Tibial nerve (tissue), 4 donors: ENCODE measurements around the gene PRM2. TPM values are rescaled to one million over a fixed set of nuclear protein-coding genes. Genes with fewer than 3 reads are reported as not detected.
"Not testable (repeated sequence)": the region's sequence is repeated elsewhere in the genome, so short reads cannot be mapped to it uniquely, and the experiment has no call there.

Source experiments
- DNase-seq, 2 donors: peaks; one replicate each; pipeline ENCODE4 v3.0.0-alpha.2; 2019; ENCODE audit warnings: low spot score in 2 of 2
- H3K27ac ChIP-seq, 4 donors: fragments of 200-600 bp; sonication (generic) in 3 of 4; one replicate each; pipeline ENCODE4 v1.5.1; 2017 to 2019; ENCODE audit warnings: mild to moderate bottlenecking in 1 of 4
- H3K27me3 ChIP-seq, 2 donors: fragments of 200-600 bp; sonication (generic) in 1 of 2; one replicate each; pipeline versions ENCODE4 v1.5.1 to v1.6.0; 2017 to 2019
- H3K36me3 ChIP-seq, 3 donors: fragments of 200-600 bp; sonication (generic); one replicate each; pipeline ENCODE4 v1.5.1; 2018 to 2019
- H3K4me1 ChIP-seq, 4 donors: fragments of 200-600 bp; sonication (generic) in 3 of 4; one replicate each; pipeline ENCODE4 v1.5.1; 2017 to 2019
- H3K4me3 ChIP-seq, 4 donors: fragments of 200-600 bp; sonication (generic) in 3 of 4; one replicate each; pipeline ENCODE4 v1.5.1; 2017 to 2019; ENCODE audit warnings: mild to moderate bottlenecking in 1 of 4, moderate library complexity in 1 of 4
- H3K9me3 ChIP-seq, 4 donors: fragments of 200-600 bp; sonication (generic) in 3 of 4; one replicate each; pipeline ENCODE4 v1.5.1; 2017 to 2019
- CTCF ChIP-seq, 5 experiments: fragments of 200-600 bp in 3 of 5; fragments of 450-650 bp in 2 of 5; sonication (generic) in 3 of 5; IDR thresholded peaks; one replicate each; pipeline ENCODE4 v1.5.1; 2016 to 2019; ENCODE audit warnings: antibody characterized with exemption in 5 of 5, mild to moderate bottlenecking in 3 of 5, moderate library complexity in 2 of 5
- EP300 ChIP-seq, 2 donors: sonication (generic); formaldehyde crosslinking; IDR thresholded peaks; one replicate each; pipeline ENCODE4 v1.6.1; 2017; ENCODE audit warnings: antibody characterized with exemption in 2 of 2, mild to moderate bottlenecking in 1 of 2
- POLR2A ChIP-seq, 2 donors: fragments of 450-650 bp; IDR thresholded peaks; one replicate each; pipeline ENCODE4 v1.6.1; 2017; ENCODE audit warnings: antibody characterized with exemption in 2 of 2, mild to moderate bottlenecking in 2 of 2, moderate library complexity in 2 of 2
- WGBS, 2 donors: methylation state at CpG; one replicate each; pipeline ENCODE4 v1.1.5; 2018; 5-methylcytosine and 5-hydroxymethylcytosine counted together
- total RNA-seq, 4 donors: library from RNA; depleted of rRNA; stranded (reverse); fragments of >200 nt; gene quantifications; one replicate each; pipeline ENCODE4 v1.1.0, GENCODE V29; 2016

PRM2 gene
- total RNA-seq, 4 donors from 2014 or later = not detected

GRCh38 chr16:11292076-11292748 is 15.9 kb upstream of the PRM2 start:
- Histone ChIP-seq H3K4me1 (peaks cover 0 to 6% (median 3%) of the 10 kb centered on the region in 4 donors), H3K9me3 (no peaks in the 10 kb centered on the region), H3K27ac (no peak overlapping the region), H3K4me3 (no peak overlapping the region), H3K27me3 (no peaks in the 10 kb centered on the region), H3K36me3 (no peaks in the 10 kb centered on the region)
- WGBS, 2 donors = 84 to 86% methylated on average over 7 of the region's 7 CpGs
- TF ChIP-seq POLR2A (IDR thresholded peaks at IDR 0.05) = no peak
- no peak for TF ChIP-seq CTCF (IDR thresholded peaks at IDR 0.05)
- TF ChIP-seq EP300 (IDR thresholded peaks at IDR 0.05) = no peak
- DNase-seq = no peak

GRCh38 chr16:11291091-11291703 is 14.9 kb upstream of the PRM2 start:
- TF ChIP-seq POLR2A (IDR thresholded peaks at IDR 0.05) = no peak
- no peak for TF ChIP-seq EP300 (IDR thresholded peaks at IDR 0.05)
- TF ChIP-seq CTCF (IDR thresholded peaks at IDR 0.05) = no peak
- no peak for DNase-seq
- 58 to 63% methylated on average over 10 of the region's 10 CpGs for WGBS, 2 donors
- H3K36me3 ChIP-seq = no peaks in the 10 kb centered on the region
- no peak overlapping the region for H3K4me3 ChIP-seq
- H3K4me1 ChIP-seq = no peaks in the 10 kb centered on the region
- H3K9me3 ChIP-seq = no peaks in the 10 kb centered on the region
- H3K27ac ChIP-seq = no peak overlapping the region
- no peaks in the 10 kb centered on the region for H3K27me3 ChIP-seq

GRCh38 chr16:11290102-11290893 is 14.0 kb upstream of the PRM2 start:
- TF ChIP-seq CTCF (IDR thresholded peaks at IDR 0.05) (no peak), POLR2A (IDR thresholded peaks at IDR 0.05) (no peak), EP300 (IDR thresholded peaks at IDR 0.05) (no peak)
- Histone ChIP-seq H3K4me1 (no peaks in the 10 kb centered on the region), H3K36me3 (no peaks in the 10 kb centered on the region), H3K4me3 (no peak overlapping the region), H3K9me3 (no peaks in the 10 kb centered on the region), H3K27me3 (no peaks in the 10 kb centered on the region), H3K27ac (no peak overlapping the region)
- 87 to 91% methylated on average over 8 of the region's 8 CpGs for WGBS, 2 donors
- no peak for DNase-seq

- H3K9me3 ChIP-seq, DNase-seq, H3K4me3 ChIP-seq, H3K27ac ChIP-seq, H3K36me3 ChIP-seq, H3K4me1 ChIP-seq, H3K27me3 ChIP-seq: not testable (repeated sequence)
- 87 to 89% methylated on average over 4 of the region's 4 CpGs for WGBS, 2 donors
Measured at GRCh38 chr16:11289696-11290095, 13.4 kb upstream of the PRM2 start.

- Histone ChIP-seq H3K4me3 (no peak overlapping the region), H3K9me3 (no peaks in the 10 kb centered on the region), H3K27me3 (no peaks in the 10 kb centered on the region), H3K27ac (no peak overlapping the region), H3K4me1 (no peaks in the 10 kb centered on the region), H3K36me3 (no peaks in the 10 kb centered on the region)
- TF ChIP-seq EP300 (IDR thresholded peaks at IDR 0.05) (no peak), POLR2A (IDR thresholded peaks at IDR 0.05) (no peak), CTCF (IDR thresholded peaks at IDR 0.05) (no peak)
- DNase-seq = no peak
- WGBS, 2 donors = 92 to 96% methylated on average over 2 of the region's 2 CpGs
Measured at GRCh38 chr16:11289202-11289601, 12.9 kb upstream of the PRM2 start.
